C4-2B (cell line): Measurements from ENCODE around the gene TTK.

Source experiments
- H3K27ac ChIP-seq: fragments of 450-650 bp; 2 replicates; pipeline ENCODE4 v1.5.1; 2017
- ZFX ChIP-seq: fragments of 450-650 bp; IDR thresholded peaks from 2 replicates; pipeline ENCODE4 v1.6.1; 2017
- TF ChIP-seq, protein P1 (sequence below): fragments of 450-650 bp; conservative IDR thresholded peaks from 2 replicates; pipeline ENCODE4 v1.5.1; 2017; ENCODE audit warnings: mild to moderate bottlenecking

TTK gene

DNA sequence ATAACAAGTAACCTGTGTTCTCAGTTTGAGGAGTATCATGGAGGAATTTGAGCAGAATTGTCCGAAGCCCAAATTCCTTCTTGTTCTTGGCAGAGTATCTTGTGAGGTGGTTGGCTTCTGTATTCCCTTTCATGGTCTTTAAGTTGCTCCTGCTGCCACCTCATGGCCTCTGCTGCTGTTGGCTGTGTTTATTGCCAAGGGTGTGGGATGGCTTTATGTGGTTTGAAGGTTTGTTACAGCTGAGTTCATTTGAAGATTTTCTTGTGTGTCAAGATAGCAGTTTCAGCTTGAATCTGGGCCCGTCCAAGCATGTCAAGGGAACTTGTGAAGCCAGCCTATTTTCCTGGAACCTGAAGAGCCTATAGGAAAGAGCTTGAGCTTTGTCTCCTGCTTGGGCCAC is 20.2 kb upstream of the TTK start:
- H3K27ac ChIP-seq = no peak overlapping the region
- TF ChIP-seq, protein P1, sequence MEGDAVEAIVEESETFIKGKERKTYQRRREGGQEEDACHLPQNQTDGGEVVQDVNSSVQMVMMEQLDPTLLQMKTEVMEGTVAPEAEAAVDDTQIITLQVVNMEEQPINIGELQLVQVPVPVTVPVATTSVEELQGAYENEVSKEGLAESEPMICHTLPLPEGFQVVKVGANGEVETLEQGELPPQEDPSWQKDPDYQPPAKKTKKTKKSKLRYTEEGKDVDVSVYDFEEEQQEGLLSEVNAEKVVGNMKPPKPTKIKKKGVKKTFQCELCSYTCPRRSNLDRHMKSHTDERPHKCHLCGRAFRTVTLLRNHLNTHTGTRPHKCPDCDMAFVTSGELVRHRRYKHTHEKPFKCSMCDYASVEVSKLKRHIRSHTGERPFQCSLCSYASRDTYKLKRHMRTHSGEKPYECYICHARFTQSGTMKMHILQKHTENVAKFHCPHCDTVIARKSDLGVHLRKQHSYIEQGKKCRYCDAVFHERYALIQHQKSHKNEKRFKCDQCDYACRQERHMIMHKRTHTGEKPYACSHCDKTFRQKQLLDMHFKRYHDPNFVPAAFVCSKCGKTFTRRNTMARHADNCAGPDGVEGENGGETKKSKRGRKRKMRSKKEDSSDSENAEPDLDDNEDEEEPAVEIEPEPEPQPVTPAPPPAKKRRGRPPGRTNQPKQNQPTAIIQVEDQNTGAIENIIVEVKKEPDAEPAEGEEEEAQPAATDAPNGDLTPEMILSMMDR = 0 out of 2 replicates have a peak, but pooled peaks have one; percentile 5
- no peak for TF ChIP-seq ZFX

DNA sequence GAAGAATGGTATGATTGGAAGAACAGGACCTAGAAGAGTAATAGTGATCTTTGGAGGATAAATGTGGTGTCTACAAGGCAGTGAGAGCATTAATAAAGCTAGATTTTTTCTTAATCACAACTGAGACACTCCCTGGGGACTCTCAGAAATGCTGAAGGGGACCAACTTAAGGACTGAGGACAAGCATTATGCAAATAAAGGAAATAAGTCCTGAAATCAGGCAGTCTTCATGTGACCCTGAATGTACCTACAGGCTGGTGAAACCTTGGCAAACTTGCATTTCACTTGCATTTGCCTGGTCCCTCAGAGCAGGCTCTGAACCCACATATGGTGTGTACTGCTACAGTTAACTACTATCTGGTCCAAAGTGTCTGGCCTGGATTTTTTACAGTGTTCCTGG is 19.3 kb upstream of the TTK start:
- TF ChIP-seq ZFX = no peak
- TF ChIP-seq, protein P1 = no peak
- H3K27ac ChIP-seq = no peak overlapping the region

DNA sequence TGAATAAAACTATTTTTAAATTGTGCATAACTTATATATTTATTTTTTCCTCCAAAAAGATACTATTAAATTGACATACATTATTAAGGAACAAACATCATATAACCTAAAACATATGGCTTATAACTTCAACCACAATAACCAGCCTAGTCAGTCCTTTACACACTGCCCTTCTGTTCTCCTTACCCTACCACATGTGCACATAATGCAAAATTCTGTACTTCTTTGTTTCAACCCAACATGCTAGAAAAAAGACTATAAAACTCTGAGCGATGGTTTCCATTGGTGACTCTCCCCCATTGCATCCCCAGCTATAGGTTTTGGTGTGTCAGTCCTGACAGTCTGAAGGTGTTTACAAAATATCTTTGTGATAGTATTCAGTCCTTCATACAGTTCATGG is 14.8 kb upstream of the TTK start:
- H3K27ac ChIP-seq = no peak overlapping the region
- no peak for TF ChIP-seq ZFX
- TF ChIP-seq, protein P1 = no peak

DNA sequence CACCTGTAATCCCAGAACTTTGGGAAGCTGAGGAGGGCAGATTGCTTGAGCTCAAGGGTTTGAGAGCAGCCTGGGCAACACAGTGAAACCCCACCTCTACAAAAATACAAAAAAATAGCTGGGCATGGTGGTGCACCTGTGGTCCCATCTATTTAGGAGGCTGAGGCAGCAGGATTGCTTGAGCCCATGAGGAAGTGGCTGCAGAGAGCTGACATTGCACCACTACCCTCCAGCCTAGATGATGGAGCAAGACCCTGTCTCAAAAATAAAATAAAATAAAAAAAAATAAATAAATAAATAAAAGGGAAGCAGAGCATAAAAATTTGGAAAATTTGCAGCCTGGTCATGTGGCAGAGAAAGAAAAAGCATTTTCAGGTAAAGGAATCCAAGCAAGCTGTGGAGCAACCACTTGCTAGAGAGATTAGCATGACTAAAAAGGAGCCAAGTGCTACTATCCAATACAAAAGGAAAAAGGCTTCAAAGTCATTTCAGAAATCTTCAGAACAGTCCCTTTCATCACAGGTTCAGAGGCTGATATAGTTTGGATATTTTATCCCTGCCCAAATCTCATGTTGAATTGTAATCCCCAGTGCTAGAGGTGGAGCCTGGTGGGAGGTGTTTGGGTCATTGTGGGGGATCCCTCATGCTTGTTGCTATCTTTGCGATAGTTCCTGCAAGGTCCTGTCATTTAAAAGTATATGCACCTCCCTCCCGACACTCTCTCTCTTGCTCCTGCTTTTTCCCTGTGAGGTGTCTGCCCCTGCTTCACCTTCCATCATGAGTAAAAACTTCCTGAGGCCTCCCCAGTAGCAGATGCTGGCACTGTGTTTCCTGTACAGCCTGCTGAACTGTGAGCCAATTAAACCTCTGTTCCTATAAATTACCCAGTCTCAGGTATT is 11.2 kb upstream of the TTK start:
- H3K27ac ChIP-seq = no peak overlapping the region
- TF ChIP-seq ZFX = no peak
- TF ChIP-seq, protein P1 = no peak

DNA sequence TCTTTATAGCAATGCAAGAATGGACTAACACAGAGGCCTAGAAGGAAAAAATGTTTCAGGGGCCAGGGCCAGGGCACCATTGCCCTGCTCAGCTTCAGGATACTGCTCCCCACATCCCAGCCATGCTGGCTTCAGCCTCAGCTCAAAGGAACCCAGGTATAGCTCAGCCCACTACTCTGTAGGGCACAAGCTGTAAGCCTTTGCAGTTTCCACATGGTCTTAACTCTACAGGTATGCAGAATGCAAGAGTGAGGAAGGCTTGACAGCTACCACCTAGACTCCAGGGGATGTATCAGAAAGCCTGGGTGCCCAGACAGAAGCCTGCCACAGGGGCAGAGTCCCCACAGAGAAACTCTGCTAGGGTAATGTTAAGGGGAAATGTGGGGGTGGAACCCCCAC is 10.5 kb upstream of the TTK start:
- no peak overlapping the region for H3K27ac ChIP-seq
- TF ChIP-seq, protein P1 = no peak

DNA sequence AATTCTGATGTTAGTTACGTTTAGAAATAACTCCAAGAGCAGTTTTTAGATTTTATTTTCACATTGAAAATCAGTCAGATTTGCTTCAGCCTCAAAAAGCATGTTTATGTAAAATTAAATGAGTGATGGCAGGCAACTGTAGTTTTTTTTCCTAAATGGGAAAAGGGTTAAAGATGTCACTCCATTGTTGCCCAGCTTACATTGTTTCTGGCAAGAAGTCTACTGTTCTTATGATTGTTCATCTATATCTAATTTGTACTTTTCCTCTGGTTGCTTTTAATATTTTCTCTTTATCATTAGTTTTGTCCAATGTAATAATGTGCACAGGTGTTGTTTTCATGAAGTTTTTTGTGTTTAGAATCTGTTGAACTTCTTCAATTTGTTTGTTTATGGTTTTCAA is 6.7 kb upstream of the TTK start:
- no peak for TF ChIP-seq ZFX
- TF ChIP-seq, protein P1 = no peak
- H3K27ac ChIP-seq = no peak overlapping the region

DNA sequence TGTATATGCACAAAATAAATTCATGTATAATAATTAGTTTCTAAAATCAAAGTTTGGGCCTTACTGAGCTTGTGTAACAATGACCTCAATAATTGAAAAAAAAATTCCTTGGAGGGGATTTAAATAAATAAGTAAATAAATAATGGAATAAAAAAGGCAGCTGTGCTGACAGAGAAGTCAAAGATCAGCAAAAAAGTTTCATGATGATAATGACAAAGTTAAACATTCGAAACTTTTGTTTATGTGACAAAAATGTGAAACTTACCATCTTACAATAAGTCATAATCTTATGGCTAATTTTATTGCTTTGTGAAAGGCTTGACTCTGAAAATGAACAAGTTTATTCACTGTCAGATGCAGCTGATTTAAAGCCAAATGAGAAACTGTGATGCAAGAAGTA is 3.1 kb upstream of the TTK start:
- TF ChIP-seq, protein P1 = no peak
- TF ChIP-seq ZFX = no peak
- no peak overlapping the region for H3K27ac ChIP-seq
